Naive thymus-derived CD8-positive, alpha-beta T cell (primary cell): ENCODE data around the gene BCKDHB. TPM values are rescaled to one million over a fixed set of nuclear protein-coding genes. Genes with fewer than 3 reads are reported as not detected.

Experiments
- polyA plus RNA-seq, 3 donors: library from polyadenylated mRNA; unstranded; fragments of 300-500 nt; fragmentation: Illumina TruSeq; gene quantifications; one replicate each; pipeline ENCODE4 v1.2.3, GENCODE V29; 2021
- total RNA-seq, 8 experiments: library from RNA in 2 of 8; stranded (reverse) in 2 of 8; gene quantifications; one replicate each; pipeline ENCODE4 v1.2.3 and lab custom pipeline; 2021 to 2026

BCKDHB gene
- total and polyA plus RNA-seq, 5 experiments from 2014 or later: 20.1 to 31.4 (median 24.1) TPM

Other genes starting within 250 kb of the BCKDHB start
- 1 to 10 TPM; 1.6 to 1.8 TPM for gene ELOVL4, start 159.1 kb upstream of the BCKDHB start, total RNA-seq
- gene ELOVL4, start 159.1 kb upstream of the BCKDHB start, polyA plus RNA-seq: 1 to 10 TPM in 2 of 3 donors, under 1 TPM in 1; 0.40 to 1.5 (median 1.0) TPM
- 1 to 10 TPM in 1 of 2 experiments, under 1 TPM in 1; 0.91 to 1.2 TPM for gene TTK, start 102.0 kb upstream of the BCKDHB start, total RNA-seq
- gene TTK, start 102.0 kb upstream of the BCKDHB start, polyA plus RNA-seq: under 1 TPM; 0.30 to 0.86 (median 0.44) TPM